Breast epithelium (tissue), 4 donors: ENCODE results near the gene CCDC78. TPM values are rescaled to one million over a fixed set of nuclear protein-coding genes. Genes with fewer than 3 reads are reported as not detected.

Experiments
- DNase-seq, 2 donors: peaks; one replicate each; pipeline ENCODE4 v3.0.0-alpha.2; 2019; ENCODE audit warnings: low spot score in 2 of 2
- H3K27ac ChIP-seq, 2 donors: fragments of 200-600 bp; sonication (generic) in 1 of 2; one replicate each; pipeline ENCODE4 v1.5.1; 2016 to 2019; ENCODE audit warnings: mild to moderate bottlenecking in 1 of 2
- H3K27me3 ChIP-seq, 2 donors: fragments of 200-600 bp; sonication (generic) in 1 of 2; one replicate each; pipeline versions ENCODE4 v1.5.1 to v1.6.0; 2017 to 2019; ENCODE audit warnings: control low read depth in 1 of 2, mild to moderate bottlenecking in 1 of 2
- H3K36me3 ChIP-seq: fragments of 200-600 bp; one replicate; pipeline ENCODE4 v1.5.1; 2019
- H3K4me1 ChIP-seq, 2 donors: fragments of 200-600 bp; sonication (generic); one replicate each; pipeline ENCODE4 v1.5.1; 2016 to 2019; ENCODE audit warnings: control low read depth in 1 of 2
- H3K4me3 ChIP-seq, 3 donors: fragments of 200-600 bp; sonication (generic); 1 replicate in 2 of 3; 2 replicates in 1 of 3; pipeline ENCODE4 v1.5.1; 2016 to 2019; ENCODE audit warnings: mild to moderate bottlenecking in 3 of 3, moderate library complexity in 2 of 3
- H3K9me3 ChIP-seq, 2 donors: fragments of 200-600 bp; sonication (generic) in 1 of 2; one replicate each; pipeline ENCODE4 v1.5.1; 2016 to 2019; ENCODE audit warnings: control low read depth in 1 of 2
- POLR2A ChIP-seq: fragments of 450-650 bp; IDR thresholded peaks from one replicate; pipeline ENCODE4 v1.6.1; 2016; ENCODE audit warnings: antibody characterized with exemption, mild to moderate bottlenecking, moderate library complexity
- POLR2AphosphoS5 ChIP-seq, 3 donors: sonication (generic); formaldehyde crosslinking; IDR thresholded peaks; one replicate each; pipeline ENCODE4 v1.6.1; 2017; ENCODE audit warnings: antibody characterized with exemption in 3 of 3
- intact Hi-C: fragments of 100-400 bp; cut with DNase I; formaldehyde crosslinking; loops from one replicate; pipeline ENCODE4 v1.15.1; 2023; ENCODE audit warnings: low total_unique reads
- total RNA-seq, 3 donors: library from RNA; depleted of rRNA; stranded (reverse); fragments of >200 nt; gene quantifications; one replicate each; pipeline ENCODE4 v1.1.0, GENCODE V29; 2016
- TF ChIP-seq, protein P1 (sequence below), 3 donors: fragments of 450-650 bp; IDR thresholded peaks; one replicate each; pipeline ENCODE4 v1.5.1; 2016 to 2017; ENCODE audit warnings: antibody characterized with exemption in 3 of 3, mild to moderate bottlenecking in 3 of 3, moderate library complexity in 3 of 3

Gene CCDC78
- total RNA-seq, 3 donors from 2014 or later = 0.48 to 2.9 (median 2.6) TPM

DNA sequence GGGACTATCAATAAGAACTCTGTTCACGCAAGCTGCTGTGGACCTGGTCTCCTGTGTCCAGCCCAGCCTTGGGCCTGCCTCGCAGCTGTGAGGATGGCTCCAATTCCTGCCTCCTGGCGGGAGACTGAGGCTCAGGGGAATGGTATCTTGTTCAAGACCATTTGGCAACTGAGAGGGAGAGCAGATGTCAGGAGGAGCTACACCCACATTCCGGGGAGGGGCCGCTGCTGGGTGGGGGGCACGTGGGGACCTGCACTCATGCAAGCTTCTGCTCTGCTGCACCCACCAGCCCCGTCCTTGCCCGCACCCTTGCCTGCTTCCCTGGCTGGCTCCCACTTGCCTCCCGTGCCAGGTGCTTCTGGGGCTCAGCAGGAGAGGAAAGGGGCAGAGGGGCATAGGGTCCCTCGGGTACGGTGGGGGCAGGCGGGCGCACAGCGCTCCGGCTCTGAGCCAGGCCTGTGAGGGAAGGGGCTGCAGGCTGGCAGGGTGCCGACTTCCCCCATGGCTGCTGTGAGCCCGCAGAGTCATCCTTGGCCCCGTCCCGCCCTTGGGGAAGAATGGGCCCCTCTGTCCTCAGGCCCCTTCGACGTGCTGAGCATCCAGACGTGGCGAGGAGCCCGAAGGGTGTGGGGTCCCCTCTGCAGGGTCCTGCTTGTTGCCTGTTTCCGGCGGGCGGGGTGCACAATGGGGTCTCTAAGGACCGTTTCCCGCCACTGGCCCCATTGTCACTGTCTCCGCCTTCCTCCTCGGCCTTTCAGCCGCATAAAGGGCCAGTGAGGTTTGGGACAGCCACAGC is 8.6 kb downstream of the CCDC78 start:
- Histone ChIP-seq H3K27ac (no peak overlapping the region), H3K4me3 (no peak overlapping the region), H3K27me3 (no peaks in the 10 kb centered on the region), H3K9me3 (no peaks in the 10 kb centered on the region), H3K4me1 (peaks cover 14 to 24% of the 10 kb centered on the region in 2 donors), H3K36me3 (no peaks in the 10 kb centered on the region)
- TF ChIP-seq POLR2A = no peak
- no peak for TF ChIP-seq POLR2AphosphoS5 (IDR thresholded peaks at IDR 0.05)
- TF ChIP-seq, protein P1, sequence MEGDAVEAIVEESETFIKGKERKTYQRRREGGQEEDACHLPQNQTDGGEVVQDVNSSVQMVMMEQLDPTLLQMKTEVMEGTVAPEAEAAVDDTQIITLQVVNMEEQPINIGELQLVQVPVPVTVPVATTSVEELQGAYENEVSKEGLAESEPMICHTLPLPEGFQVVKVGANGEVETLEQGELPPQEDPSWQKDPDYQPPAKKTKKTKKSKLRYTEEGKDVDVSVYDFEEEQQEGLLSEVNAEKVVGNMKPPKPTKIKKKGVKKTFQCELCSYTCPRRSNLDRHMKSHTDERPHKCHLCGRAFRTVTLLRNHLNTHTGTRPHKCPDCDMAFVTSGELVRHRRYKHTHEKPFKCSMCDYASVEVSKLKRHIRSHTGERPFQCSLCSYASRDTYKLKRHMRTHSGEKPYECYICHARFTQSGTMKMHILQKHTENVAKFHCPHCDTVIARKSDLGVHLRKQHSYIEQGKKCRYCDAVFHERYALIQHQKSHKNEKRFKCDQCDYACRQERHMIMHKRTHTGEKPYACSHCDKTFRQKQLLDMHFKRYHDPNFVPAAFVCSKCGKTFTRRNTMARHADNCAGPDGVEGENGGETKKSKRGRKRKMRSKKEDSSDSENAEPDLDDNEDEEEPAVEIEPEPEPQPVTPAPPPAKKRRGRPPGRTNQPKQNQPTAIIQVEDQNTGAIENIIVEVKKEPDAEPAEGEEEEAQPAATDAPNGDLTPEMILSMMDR (IDR thresholded peaks at IDR 0.05) = no peak
- intact Hi-C loops = loop anchor here (2.0 kb wide), 1 partner anchor 67 kb away; no protein-coding TSS in a partner anchor
- no peak for DNase-seq

DNA sequence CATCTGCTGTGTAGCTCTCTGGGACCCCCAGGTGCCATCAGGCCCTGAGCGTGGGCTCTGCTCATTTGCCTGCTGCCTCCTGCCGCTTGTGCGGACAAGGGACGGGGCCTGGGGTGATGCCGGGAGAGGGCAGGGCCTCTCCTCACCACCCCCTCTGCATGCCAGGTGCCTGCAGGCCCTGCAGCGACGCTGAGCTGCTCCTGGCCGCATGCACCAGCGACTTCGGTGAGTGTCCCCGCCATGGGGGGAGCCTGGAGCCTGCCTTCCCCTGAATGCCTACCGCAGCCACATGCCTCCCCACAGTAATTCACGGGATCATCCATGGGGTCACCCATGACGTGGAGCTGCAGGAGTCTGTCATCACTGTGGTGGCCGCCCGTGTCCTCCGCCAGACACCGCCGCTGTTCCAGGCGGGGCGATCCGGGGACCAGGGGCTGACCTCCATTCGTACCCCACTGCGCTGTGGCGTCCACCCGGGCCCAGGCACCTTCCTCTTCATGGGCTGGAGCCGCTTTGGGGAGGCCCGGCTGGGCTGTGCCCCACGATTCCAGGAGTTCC is 9.4 kb downstream of the CCDC78 start:
- Histone ChIP-seq H3K4me3 (peak overlapping the region in 1 of 3 donors; percentile 96), H3K27ac (no peak overlapping the region), H3K27me3 (peaks cover 0 to 3% of the 10 kb centered on the region in 2 donors), H3K36me3 (no peaks in the 10 kb centered on the region), H3K9me3 (no peaks in the 10 kb centered on the region), H3K4me1 (peaks cover 14 to 22% of the 10 kb centered on the region in 2 donors)
- TF ChIP-seq POLR2A (no peak), POLR2AphosphoS5 (IDR thresholded peaks at IDR 0.05) (no peak)
- TF ChIP-seq, protein P1 (IDR thresholded peaks at IDR 0.05) = no peak
- intact Hi-C loops = loop anchor here (2.0 kb wide), 1 partner anchor 68 kb away; no protein-coding TSS in a partner anchor
- DNase-seq = no peak

DNA sequence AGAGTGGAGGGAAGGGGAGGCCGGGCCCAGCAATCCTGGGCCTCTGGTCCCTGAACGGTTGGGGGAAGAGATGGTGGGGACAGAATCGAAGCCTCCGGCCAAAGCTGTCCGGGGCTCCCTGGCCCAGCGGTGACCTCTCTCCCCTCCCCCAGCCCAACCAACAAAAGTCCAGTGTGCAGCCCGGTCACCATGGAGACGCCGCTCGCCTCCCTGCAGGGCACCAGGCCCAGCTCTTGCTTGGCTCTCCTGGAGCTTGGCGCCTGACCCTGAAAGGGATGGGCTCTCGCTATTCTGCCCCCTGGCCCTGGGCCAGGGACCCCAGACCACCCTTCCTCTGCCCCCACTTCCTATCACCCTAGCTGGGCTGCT is 10.1 kb downstream of the CCDC78 start:
- Histone ChIP-seq H3K27ac (no peak overlapping the region), H3K4me1 (peaks cover 8 to 17% of the 10 kb centered on the region in 2 donors), H3K36me3 (no peaks in the 10 kb centered on the region), H3K4me3 (peak overlapping the region in 2 of 3 donors; percentile 72 to 96), H3K27me3 (peaks cover 3 to 9% of the 10 kb centered on the region in 2 donors), H3K9me3 (no peaks in the 10 kb centered on the region)
- TF ChIP-seq, protein P1 (IDR thresholded peaks at IDR 0.05) = no peak
- TF ChIP-seq POLR2AphosphoS5 (IDR thresholded peaks at IDR 0.05) = no peak
- no peak for TF ChIP-seq POLR2A
- intact Hi-C loops = loop anchor here (2.0 kb wide), 1 partner anchor 69 kb away; no protein-coding TSS in a partner anchor
- peak in 1 of 2 donors; percentile 74 for DNase-seq

DNA sequence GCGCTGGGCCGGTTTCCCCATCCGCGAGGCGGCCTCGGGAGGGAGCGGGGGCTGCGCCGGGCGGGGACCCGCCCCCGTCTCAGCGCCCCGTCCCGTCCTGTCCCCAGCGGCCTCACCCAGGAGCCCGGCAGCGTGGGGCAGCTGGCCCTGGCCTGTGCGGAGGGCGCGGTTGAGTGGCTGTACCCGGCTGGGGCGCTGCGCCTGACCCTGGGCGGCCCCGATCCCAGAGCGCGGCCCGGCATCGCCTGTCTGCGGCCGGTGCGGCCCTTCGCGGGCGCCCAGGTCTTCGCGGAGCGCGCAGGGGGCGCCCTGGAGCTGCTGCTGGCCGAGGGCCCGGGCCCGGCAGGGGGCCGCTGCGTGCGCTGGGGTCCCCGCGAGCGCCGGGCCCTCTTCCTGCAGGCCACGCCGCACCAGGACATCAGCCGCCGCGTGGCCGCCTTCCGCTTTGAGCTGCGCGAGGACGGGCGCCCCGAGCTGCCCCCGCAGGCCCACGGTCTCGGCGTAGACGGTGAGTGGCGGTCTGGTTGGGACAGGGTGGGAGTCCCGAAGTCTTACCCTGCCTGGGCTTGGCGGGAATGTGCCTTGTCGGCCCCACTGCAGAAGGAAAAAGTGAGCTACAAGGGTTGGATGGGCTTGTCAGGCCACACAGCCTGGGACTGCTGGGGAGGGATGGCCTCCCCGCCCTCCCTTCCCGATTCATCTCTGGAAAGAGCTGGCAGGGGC is 10.6 kb downstream of the CCDC78 start:
- peak overlapping the region; percentile 65 to 96 (median 72) for H3K4me3 ChIP-seq
- no peaks in the 10 kb centered on the region for H3K9me3 ChIP-seq
- H3K27me3 ChIP-seq = peaks cover 6 to 15% of the 10 kb centered on the region in 2 donors
- no peak overlapping the region for H3K27ac ChIP-seq
- no peak for DNase-seq
- H3K4me1 ChIP-seq = peaks cover 8 to 17% of the 10 kb centered on the region in 2 donors
- no peak for TF ChIP-seq POLR2AphosphoS5 (IDR thresholded peaks at IDR 0.05)
- TF ChIP-seq, protein P1 (IDR thresholded peaks at IDR 0.05) = no peak
- TF ChIP-seq POLR2A = no peak
- intact Hi-C loops = loop anchor here (2.0 kb wide), 1 partner anchor 69 kb away; no protein-coding TSS in a partner anchor
- no peaks in the 10 kb centered on the region for H3K36me3 ChIP-seq
